T-helper 22 cell (primary cell): ENCODE measurements around the gene ALKAL2.
"Not testable (repeated sequence)": the region's sequence is repeated elsewhere in the genome, so short reads cannot be mapped to it uniquely, and the experiment has no call there.

ENCODE experiments used
- DNase-seq: peaks from one replicate; pipeline ENCODE4 v3.0.0-alpha.2; 2020; ENCODE audit warnings: low read depth

Gene ALKAL2

GRCh38 chr2:287911-288757 is at the start of gene ALKAL2:
TSS of gene ALKAL2 (minus strand) at chr2:288091. CDS start at chr2:287835, 256 bp downstream.
- no peak for DNase-seq

GRCh38 chr2:336949-337348 is 49.1 kb upstream of the ALKAL2 start:
- not testable (repeated sequence) for DNase-seq

DNA sequence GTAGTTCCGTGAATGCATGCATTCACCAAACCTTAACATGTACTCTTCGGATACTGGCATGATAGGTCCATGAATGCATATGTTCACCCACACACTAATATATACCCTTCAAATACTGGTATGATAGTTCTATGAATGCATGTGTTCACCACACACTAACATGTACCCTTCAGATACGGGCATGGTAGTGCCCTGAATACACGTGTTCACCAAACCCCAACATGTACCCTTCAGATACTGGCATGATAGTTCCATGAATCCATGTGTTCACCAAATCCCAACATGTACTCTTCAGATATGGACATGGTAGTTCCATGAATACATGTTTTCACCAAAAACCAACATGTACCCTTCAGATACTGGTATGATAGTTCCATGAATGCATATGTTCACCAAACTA is 48.5 kb upstream of the ALKAL2 start:
- no peak for DNase-seq

DNA sequence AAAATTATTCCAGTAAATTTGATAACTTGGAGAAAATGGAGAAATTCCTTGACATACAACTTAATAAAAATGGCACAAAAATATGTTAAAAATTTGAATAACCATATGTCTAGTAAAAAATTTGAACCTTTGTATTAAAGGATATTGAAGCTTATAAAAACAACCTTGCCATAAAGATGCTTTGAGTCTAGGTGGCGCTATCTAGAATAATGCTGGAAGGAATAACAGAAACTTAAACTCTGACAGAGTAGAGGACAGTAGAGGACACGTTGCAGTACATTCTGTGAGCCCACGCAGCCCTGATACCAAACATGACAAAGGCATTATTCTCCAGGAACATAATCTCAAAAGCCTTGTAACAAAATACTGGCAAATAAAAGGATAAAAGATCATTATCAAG is 44.7 kb upstream of the ALKAL2 start:
- DNase-seq: no peak

DNA sequence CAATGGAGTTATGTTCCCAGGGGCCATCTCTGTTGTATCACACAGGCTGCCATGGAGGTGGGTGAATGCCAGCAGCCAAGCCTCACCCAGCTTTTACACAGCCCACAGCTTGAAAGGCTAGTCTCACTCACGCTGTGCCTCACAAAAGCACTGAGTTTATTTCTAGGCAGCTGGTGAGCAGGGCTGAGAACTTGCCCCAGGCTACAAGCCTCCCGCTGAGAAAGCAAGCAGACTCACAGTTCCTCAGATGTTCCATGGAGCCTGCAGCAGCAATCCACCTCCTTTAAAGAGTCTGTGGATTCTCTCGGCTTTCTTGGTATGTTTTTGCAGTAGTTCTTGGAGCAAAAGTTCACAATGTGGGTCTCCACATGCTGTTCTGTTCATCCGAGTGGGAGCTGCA is 40.9 kb upstream of the ALKAL2 start:
- no peak for DNase-seq

GRCh38 chr2:323035-323434 is 35.1 kb upstream of the ALKAL2 start:
- DNase-seq: no peak

GRCh38 chr2:322326-322725 is 34.4 kb upstream of the ALKAL2 start:
- DNase-seq: no peak

- DNase-seq: no peak
Observed at GRCh38 chr2:320561-320960, 32.7 kb upstream of the ALKAL2 start.

GRCh38 chr2:319059-319600 is 31.2 kb upstream of the ALKAL2 start:
- DNase-seq: no peak

DNA sequence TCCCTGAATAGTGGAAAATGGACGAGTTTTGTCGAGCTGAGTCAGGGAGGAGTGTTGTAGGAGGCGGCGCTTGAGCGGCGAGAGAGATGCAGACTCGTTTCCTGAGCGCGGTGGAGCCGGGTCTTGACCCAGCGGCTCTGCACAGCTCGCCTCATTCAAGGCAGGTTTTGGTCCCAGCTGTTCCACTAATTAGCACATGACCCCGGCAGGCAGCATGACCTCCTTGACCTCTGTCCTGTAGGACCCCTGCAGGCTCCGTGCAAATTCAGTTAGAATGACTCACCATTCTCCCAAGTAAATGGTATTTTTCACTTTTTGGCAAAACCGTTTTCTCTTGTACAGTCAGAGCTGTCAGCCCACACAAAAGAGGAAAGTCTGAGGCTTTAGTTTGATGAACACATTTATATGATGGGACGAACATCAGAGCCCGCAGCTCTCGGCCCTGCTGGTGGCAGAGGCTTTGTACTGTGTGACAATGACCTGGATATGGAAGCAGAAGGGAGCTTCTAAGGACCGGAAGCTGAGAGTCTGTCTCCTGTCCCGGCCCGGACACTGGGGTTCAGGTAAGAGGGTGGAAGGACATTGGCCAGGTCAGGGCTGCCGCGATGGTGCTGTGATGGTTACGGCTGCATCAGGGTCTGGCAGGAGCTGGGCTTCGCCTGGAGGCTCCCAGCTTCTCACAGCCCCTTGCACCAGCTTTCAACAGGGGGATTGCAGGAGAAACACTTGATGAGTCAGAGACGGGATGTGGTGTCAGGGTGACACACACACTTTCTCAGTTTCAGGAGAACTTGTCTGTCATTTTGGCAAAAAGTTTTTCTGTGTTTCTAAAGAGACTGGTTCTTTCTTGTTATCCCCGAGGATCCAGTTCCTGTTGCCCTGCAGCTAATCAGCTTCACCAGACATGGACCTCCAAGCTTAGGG is 29.9 kb upstream of the ALKAL2 start:
- DNase-seq: no peak

DNA sequence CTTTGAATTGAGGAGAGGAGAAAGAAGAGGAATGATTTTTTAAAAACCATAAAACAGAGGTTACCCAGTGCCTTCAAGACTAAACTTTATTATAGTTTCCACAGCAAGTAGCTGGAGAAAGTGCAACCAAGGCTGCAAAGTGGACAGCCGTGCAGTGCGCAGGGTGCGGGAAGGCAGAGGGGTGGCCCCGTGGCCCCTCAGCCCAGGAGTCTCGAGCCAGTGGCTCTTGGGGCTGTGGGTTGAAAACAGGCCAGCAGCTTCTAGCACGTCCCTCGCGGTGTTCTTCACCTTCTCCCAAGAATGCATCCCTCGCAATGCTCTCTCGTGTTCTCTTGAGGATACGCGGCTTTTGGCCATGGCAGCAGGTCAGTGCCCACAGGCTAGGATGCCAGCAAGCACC is 28.5 kb upstream of the ALKAL2 start:
- no peak for DNase-seq

DNA sequence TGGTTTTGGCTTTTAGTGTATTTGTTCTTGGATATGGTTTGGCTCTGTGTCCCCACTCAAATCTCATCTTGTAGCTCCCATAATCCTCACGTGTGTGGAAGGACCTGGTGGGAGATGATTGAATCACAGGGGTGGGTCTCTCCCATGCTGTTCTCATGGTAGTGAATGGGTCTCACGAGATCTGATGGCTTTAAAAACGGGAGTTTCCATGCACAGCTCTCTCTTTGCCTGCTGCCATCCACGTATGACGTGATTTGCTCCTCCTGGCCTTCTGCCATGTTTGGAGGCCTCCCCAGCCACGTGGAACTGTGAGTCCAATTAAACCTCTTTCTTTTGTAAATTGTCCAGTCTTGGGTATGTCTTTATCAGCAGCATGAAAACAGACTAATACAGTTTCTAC is 28.0 kb upstream of the ALKAL2 start:
- not testable (repeated sequence) for DNase-seq

DNA sequence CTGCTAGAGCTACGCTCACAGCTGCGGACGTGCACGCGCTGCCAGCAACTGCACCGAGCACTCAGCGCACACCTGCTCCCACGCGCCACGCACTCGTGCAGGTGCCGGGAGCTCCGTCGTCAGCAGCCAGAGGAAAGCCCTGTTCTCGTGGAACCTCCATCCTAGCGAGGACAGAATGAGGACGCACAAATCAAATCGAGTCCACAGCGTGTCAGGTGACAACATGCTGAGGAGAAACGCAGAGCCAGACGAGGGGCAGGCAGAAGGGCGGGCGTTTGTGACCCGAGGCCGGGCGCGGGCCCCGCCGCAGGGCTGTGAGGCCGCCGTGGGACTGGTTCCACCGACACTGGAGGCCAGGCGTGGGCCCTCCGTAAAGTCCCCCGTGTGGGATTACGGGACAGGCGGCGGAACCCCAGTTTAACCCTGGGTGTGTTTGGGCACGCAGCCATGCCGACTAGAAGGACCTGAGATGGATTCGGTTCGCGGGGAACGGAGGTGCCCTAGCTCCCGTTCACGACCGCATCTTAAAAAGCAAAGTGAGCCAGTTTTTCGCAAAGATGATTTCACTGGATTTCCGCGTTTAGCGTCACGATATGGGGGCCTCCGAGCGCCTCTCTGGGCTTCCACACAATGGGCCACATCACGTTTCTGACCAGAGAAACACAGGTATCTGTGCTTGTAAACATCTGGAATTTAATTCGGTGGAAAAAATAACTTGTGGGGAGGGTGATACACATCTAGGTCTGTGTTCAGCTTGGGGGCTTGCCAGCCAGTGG is 26.9 kb upstream of the ALKAL2 start:
- DNase-seq: no peak

DNA sequence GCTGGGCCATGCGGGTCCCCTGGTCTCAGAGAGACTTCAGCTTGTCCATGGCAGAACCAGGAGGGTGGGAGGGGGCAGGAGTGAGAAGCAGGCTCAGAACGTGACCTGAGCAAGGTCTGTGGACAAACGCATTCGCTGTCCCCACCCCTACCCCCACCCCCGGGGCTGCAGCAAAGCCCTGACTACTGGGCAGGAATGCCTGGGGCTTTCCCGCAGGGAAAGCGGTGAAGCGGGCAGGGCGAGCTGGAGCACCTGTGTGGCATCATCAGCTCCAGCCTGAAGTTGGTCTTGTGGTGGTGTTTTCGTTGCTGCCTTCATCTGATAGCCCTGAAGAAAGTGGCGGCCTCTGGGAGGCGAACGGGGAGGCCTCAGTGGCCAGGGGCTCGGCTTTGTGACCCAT is 26.1 kb upstream of the ALKAL2 start:
- DNase-seq: no peak

DNA sequence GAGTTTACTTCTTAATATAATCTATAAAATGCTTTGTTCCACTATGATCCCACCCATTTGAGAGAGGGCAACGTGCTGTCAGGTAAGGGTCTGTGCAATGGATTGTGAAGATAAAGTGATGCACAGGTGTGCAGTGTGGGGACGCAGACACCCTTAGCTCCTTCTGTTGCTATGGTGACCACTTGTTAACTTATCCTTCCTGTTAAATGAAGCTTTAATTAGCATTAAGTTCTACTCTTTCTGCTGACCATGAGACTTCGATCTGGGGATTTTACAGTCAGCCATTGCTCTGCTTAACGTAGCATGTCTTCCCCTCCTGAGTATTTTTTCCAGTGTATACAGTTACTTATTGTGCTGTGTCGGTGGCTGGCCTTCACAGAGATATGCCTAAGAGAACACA is 23.1 kb upstream of the ALKAL2 start:
- DNase-seq: no peak

GRCh38 chr2:309954-310510 is 22.1 kb upstream of the ALKAL2 start:
- no peak for DNase-seq

DNA sequence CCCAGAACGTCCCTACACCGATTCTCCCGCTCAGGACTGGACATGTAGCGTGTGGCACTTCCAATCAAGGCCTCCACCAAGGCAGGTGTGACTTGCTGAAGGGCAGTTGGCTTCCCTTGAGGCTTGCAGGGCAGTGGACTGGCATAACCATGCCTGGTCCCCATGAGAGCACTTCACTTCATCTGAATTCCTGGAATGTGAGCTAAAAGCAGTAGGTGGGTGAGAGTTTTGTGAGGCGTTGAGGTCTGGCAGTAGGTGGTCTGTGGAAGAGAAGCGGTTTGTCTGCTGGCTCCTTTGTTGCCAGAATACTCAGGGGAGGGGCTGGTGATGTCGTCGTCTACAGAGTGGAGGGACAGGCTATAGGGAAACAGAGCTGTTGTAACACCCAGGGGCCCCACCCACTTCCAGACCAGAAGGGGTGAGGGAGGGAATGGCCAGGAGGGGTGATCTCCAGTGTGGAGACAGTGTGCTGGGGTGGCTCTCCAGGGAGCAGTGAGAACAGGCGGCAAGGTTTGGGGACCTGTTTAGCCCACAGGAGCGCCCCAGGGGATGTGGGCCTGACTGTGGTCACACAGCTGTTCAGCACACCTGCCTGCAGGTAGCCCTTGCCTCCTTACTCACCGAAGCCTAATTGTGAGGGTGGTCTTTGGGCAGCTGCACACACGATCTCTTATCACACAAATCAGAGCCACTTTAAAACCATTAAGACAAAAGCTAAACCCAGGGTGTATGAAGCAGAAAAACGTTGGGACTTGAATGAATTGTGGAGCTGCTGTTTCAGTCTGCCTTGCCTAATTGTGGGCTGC is 21.5 kb upstream of the ALKAL2 start:
- DNase-seq: no peak

DNA sequence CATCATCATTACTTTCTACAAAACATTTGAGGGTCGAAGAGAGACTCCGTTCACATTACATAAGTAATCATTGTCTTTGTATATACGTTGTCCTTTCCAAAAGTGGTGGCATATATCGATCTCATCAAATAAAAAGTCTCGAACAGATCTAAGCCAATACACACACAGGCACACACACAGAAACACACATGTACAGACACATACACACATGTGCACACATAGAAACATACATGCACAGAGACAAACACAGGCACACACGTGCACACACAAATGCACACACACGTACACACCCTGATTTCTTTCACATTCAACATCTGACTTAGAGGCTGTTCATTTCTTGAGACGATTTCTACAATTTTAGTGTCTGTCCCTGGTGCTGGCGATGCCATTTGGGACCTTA is 17.5 kb upstream of the ALKAL2 start:
- DNase-seq: no peak

- DNase-seq: no peak
Observed at GRCh38 chr2:296354-296753, 8.5 kb upstream of the ALKAL2 start.

GRCh38 chr2:295090-295489 is 7.2 kb upstream of the ALKAL2 start:
- DNase-seq: no peak
